ENCODE results near the gene OR13C5.
"Not testable (repeated sequence)": the region's sequence is repeated elsewhere in the genome, so short reads cannot be mapped to it uniquely, and the experiment has no call there.

Gene OR13C5, protein sequence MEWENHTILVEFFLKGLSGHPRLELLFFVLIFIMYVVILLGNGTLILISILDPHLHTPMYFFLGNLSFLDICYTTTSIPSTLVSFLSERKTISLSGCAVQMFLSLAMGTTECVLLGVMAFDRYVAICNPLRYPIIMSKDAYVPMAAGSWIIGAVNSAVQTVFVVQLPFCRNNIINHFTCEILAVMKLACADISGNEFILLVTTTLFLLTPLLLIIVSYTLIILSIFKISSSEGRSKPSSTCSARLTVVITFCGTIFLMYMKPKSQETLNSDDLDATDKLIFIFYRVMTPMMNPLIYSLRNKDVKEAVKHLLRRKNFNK

GRCh38 chr9:104599313-104599712 is at the start of gene OR13C5:
TSS of gene OR13C5 (minus strand) at chr9:104599413. CDS start at chr9:104599413, 0 bp downstream.
- DNase-seq = not testable (repeated sequence)

- no peak for DNase-seq
Measured at GRCh38 chr9:104635456-104635855, 36.2 kb upstream of the OR13C5 start.

DNA sequence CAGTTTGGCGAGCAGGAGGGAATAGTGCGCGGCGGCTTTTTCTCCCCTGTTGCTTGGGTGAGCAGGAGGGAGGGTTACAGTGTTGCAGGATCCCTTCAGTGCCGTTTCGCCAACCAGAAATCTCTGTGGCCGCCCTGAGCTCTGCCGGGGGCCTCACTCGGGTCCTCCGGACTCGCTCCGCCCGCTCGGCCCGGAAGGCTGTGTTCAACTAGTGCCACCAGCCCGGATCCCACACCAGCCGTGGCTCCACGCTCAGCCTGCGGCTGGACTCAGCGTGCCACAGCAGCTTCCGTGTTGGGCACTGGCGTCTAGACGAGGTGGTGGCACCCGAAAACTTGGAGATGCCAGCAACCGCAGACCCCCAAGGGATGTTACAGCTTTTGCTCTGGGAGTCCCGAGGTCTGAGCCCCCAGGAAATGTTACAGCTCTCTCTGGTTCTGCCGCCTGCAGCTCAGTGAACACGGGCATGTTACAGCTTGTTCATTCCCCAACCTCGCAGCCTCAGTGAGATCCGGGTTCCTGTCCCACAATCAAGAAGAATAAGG is 34.8 kb upstream of the OR13C5 start:
- DNase-seq = no peak

GRCh38 chr9:104625964-104626363 is 26.8 kb upstream of the OR13C5 start:
- not testable (repeated sequence) for DNase-seq

GRCh38 chr9:104618104-104618503 is 18.9 kb upstream of the OR13C5 start, which contains the start of gene OR13C9:
TSS of gene OR13C9 (minus strand) at chr9:104618204. CDS start at chr9:104618204, 0 bp downstream.
- no peak for DNase-seq

- no peak for DNase-seq
Measured at GRCh38 chr9:104617418-104617817, 18.2 kb upstream of the OR13C5 start.

- DNase-seq = no peak
Measured at GRCh38 chr9:104611213-104611612, 12.0 kb upstream of the OR13C5 start.

DNA sequence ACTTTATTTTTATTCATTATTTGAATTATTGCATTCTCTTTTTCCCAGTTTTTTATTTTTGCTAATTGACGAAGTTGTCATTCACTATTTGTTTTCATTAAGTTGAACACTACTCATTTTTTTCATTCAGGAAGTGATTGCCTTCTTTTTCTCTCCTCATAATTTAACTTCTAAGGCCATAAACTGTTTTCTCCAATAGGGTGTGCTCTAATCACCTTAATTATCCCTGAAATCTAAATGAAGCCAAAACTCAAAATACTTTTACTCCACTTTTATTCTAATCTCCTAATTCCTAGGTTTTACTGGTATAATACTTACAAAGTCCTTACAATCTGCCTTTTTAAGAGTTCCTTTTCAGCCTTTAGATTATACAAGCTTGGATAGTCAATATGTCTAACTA is 9.1 kb upstream of the OR13C5 start:
- no peak for DNase-seq

DNA sequence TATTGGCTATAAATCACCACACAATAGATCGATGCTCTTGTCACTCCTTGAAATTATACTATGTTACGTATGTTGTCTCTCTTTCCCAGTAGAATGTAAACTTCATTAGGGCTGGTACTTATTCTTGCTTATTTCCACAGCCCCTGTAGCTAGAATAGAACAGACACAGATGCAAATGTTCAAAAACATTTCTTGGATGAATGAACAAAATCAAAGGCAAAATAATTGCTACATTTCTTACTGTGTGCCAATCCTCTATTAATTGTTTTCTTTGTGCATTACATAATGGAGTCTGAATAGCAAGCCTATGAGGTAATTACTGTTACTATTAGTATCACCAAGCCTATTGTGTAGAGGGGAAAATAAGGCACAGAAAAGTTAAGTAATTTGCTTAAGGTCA is 6.9 kb upstream of the OR13C5 start:
- no peak for DNase-seq

GRCh38 chr9:104605527-104605926 is 6.3 kb upstream of the OR13C5 start, which contains the start of gene OR13C2:
TSS of gene OR13C2 (minus strand) at chr9:104605627. CDS start at chr9:104605627, 0 bp downstream.
- DNase-seq = not testable (repeated sequence)

DNA sequence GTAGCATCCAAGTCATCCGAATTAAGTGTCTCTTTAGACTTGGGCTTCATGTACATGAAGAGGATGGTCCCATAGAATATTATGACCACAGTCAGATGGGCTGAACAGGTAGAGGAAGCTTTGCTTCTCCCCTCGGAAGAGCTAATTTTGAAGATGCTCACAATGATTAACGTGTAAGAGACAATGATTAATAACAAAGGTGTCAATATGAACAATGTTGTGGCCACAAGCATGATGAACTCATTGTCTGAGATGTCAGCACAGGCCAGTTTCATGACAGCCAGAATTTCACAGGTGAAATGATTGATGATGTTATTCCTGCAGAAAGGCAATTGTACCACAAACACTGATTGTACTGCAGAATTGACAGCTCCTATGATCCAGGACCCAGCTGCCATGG is 5.6 kb upstream of the OR13C5 start:
- no peak for DNase-seq

- DNase-seq = not testable (repeated sequence)
Measured at GRCh38 chr9:104598749-104599148, 464 bp downstream of the OR13C5 start.

- DNase-seq = no peak
Measured at GRCh38 chr9:104589626-104590025, 9.6 kb downstream of the OR13C5 start.

GRCh38 chr9:104586496-104587180 is 12.6 kb downstream of the OR13C5 start:
- DNase-seq = no peak

DNA sequence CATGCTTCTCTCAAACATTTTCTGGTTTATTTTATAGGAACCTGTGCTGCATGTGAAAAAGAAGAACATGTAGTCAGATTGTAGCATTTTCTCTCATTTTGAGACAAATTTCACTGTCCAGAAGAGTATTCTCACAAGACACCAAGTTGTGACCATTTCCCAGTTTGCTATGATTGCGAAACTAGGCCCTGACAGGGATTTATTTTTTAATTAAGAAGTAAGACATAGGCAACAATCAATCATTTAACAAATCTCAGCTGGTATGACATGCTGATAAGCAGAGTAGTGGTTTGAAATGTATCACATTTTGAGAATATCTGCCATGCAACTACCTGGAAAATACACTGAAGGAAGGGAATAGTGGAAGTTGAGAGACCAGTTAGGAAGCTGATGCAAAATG is 18.7 kb downstream of the OR13C5 start:
- no peak for DNase-seq

DNA sequence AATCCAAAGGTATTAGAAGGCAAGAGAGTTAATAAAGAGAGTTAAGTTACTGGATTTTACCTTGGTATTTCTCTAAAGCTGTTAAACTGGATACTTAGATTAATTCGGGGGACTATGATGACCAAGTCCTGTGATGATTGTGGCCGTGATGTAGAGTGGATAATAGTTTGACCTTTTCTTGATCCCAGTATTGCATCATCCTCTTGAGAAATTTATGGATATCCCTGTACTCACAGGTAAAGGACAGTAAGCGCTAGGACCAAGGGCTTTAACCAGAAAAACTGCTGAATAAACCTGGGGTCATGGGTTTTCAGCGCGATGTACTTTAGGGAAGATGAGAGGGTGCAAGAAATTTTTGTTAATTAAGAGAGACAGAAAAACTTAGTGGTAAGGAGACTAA is 21.9 kb downstream of the OR13C5 start:
- DNase-seq = no peak

DNA sequence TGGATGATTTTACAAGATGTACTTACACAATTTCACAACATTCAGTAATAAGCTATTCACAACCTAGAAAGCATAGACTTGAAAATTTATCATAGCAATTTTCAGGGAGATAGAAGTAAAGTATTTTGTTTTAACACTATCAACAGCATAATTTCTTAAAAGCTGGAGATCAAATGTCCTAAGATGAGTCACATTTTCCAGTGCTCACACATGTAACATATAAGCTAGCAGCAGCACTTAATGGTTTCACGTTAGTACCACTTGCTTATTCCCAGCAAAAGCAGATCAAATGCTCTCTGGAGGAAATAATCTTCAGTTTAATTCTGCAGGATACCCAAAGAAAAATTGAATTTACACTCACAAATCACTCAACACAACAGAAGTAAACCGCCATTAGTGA is 23.8 kb downstream of the OR13C5 start:
- DNase-seq = no peak

DNA sequence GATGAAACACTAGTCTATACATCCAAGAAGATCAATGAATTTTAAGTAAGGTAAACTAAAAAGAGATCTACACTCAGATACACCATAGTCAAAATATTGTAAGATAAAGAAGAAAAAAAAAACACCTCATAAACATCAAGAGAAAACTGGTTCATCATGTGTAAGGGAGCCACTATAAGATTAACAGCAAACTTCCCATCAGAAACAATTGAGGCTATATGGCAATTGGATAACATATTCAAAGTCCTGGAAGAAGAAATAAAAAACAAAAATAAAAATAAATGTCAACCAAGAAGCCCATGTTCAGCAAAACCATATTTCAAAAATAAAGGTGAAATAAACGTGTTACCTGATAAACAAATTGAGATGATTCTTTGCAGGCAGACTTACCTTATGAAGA is 26.6 kb downstream of the OR13C5 start:
- DNase-seq = no peak

DNA sequence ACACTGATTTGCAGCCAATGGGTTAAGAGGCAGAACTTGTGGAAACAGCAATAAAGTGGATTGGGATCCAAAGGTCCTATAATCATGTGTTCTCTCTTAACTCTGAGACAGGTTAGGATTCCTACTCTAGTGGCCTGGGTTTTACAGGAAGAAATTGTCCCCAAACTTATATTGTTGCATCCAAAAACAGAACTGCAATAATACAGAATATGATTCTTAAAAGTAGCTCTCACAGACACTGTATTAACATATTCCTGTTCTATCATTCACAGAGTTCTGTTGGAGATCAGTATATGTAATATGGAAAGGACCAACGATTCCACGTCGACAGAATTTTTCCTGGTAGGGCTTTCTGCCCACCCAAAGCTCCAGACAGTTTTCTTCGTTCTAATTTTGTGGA is 30.3 kb downstream of the OR13C5 start, which contains the start of gene OR13C8:
Gene OR13C8 (plus strand): TSS at position 301 of the 400 bp plus-strand sequence. CDS start 0 bp downstream, at position 301.
- no peak for DNase-seq

DNA sequence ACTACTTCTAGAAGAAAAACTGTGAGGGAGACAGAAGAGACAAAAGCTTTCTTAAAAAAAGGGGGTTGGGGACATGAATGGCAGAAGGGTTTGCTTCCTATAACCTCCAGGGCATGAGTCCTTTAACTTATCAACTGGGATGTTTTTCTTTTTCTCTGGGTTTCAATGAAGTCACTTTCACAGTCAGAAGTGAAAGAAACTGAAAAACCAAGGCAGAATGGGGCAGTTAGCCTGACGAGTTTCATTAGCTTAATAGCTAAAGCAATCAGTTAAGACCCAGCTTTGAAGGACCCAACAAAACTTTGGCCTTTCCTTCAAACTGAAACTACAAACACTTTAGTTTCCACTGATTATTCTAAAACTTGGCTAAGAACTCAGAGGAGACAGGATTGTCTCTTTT is 34.9 kb downstream of the OR13C5 start:
- no peak for DNase-seq

GRCh38 chr9:104556830-104557634 is 42.2 kb downstream of the OR13C5 start:
- no peak for DNase-seq

DNA sequence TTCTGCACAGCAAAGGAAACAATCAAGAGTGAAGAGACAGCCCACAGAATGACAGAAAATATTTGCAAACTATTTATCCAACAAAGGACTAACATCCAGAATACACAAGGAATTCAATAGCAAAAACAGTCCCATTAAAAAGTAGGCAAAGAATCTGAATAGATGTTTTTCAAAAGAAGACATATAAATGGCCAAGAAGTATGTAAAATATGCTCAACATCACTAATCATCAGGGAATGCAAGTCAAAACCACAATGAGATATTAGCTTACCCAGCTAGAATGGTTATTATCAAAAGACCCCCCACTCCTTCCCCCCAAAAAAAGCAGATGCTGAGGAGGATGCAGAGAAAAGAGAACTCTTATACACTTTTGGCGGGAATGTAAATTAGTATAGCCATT is 43.7 kb downstream of the OR13C5 start:
- DNase-seq = no peak

DNA sequence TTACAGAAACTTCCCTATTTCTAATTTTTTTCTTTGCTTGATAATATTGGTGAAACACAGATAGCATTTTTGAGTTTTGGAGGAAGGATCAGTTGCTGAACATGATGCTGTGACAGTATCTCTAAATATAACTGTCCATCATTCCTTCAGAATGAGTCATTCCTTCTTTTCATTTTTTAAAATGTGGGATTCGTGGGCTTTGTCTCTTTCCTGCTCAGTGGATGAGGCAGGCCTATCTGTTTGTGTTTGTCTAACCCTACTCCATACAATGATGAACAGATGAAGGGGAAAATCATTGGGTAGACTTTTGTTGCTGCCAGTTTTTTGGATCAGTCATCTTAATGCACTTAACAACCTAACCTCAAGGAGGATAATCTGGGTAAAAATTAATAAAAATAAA is 46.0 kb downstream of the OR13C5 start:
- no peak for DNase-seq

Measured in inflammatory macrophage treated with lipopolysaccharide for 4 hours (primary cell).